Activated CD4-positive, alpha-beta T cell treated with anti-CD3 and anti-CD28 coated beads, Interleukin-2, amount 50 U/mL, for 16 hours (primary cell): ENCODE data around the gene IZUMO2.

Experiments
- DNase-seq: peaks from one replicate; pipeline ENCODE4 v3.0.0-alpha.2; 2020

The IZUMO2 gene

GRCh38 chr19:50162988-50163387, at the start of gene IZUMO2:
IZUMO2 (minus strand) TSS chr19:50163281; CDS start chr19:50163194, 87 bp downstream.
- DNase-seq = no peak

GRCh38 chr19:50210425-50210824, 47.3 kb upstream of the IZUMO2 start:
- no peak for DNase-seq

- no peak for DNase-seq
These were observed 46.0 kb upstream of the IZUMO2 start for GRCh38 chr19:50209131-50209530.

GRCh38 chr19:50207730-50208129, 44.6 kb upstream of the IZUMO2 start:
- DNase-seq = no peak

GRCh38 chr19:50206191-50206590, 43.1 kb upstream of the IZUMO2 start:
- DNase-seq = no peak

- DNase-seq = no peak
These were observed 42.6 kb upstream of the IZUMO2 start for GRCh38 chr19:50205681-50206138.

GRCh38 chr19:50204811-50205675, 42.0 kb upstream of the IZUMO2 start:
- DNase-seq = no peak

GRCh38 chr19:50204081-50204428, 41.0 kb upstream of the IZUMO2 start:
- DNase-seq = no peak

- no peak for DNase-seq
These were observed 40.4 kb upstream of the IZUMO2 start, which contains the start of gene MYH14 for GRCh38 chr19:50203281-50204080. MYH14 (plus strand) TSS chr19:50203622; CDS start chr19:50210366, 6,744 bp downstream.

GRCh38 chr19:50202962-50203280, 39.8 kb upstream of the IZUMO2 start:
- no peak for DNase-seq

GRCh38 chr19:50202386-50202785, 39.3 kb upstream of the IZUMO2 start:
- DNase-seq = no peak

GRCh38 chr19:50199259-50199555, 36.1 kb upstream of the IZUMO2 start:
- DNase-seq = no peak

GRCh38 chr19:50198431-50199258, 35.6 kb upstream of the IZUMO2 start:
- no peak for DNase-seq

GRCh38 chr19:50197348-50197747, 34.3 kb upstream of the IZUMO2 start:
- DNase-seq = no peak

GRCh38 chr19:50196322-50196932, 33.3 kb upstream of the IZUMO2 start:
- DNase-seq = no peak

- no peak for DNase-seq
These were observed 32.1 kb upstream of the IZUMO2 start for GRCh38 chr19:50195224-50195623.

GRCh38 chr19:50192463-50193211, 29.6 kb upstream of the IZUMO2 start:
- DNase-seq = no peak

- DNase-seq = no peak
These were observed 28.1 kb upstream of the IZUMO2 start for GRCh38 chr19:50191216-50191615.

- DNase-seq = no peak
These were observed 27.4 kb upstream of the IZUMO2 start for GRCh38 chr19:50190439-50190891.

- DNase-seq = no peak
These were observed 26.2 kb upstream of the IZUMO2 start for GRCh38 chr19:50189331-50189730.

GRCh38 chr19:50187937-50188336, 24.9 kb upstream of the IZUMO2 start:
- no peak for DNase-seq

GRCh38 chr19:50184196-50184595, 21.1 kb upstream of the IZUMO2 start:
- no peak for DNase-seq
